ENCODE measurements around the gene PGA4. TPM values are rescaled to one million over a fixed set of nuclear protein-coding genes. Genes with fewer than 3 reads are reported as not detected.
A peak's percentile ranks its signal among the peaks of the same experiment; 100 is the strongest.

PGA4 gene
- total and polyA plus RNA-seq, 7 donors: 0.08 to 1.4 (median 0.57) TPM; not detected in 2

DNA sequence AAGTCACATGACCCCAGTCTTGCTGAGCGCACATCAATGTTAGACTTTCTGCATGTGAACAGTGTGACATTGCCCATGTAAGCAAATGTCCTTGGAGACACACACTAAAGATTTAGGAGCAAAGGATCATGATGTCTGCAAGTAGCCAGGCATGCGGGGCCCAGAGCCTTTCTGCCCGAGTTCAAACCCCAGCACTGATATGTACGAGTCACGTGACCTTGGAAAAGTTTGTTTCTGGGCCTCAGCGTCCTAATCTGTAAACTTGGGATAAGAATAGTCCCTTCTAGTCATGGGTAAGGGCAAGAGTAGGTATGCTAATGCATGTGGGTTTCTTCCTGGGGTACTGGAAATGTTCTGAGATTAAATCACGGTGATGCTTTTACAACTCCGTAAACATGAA is 35.6 kb upstream of the PGA4 start:
- 91 to 93% (median 92%) methylated on average over 8 of the region's 8 CpGs for WGBS, 3 donors
- Histone ChIP-seq H3K27ac (no peak overlapping the region), H3K4me3 (no peak overlapping the region), H3K36me3 (ENCODE audit: insufficient read depth in 1 of 2, low read depth in 1 of 2) (no peaks in the 10 kb centered on the region), H3K27me3 (ENCODE audit: insufficient read depth in 3 of 3, low read length in 2 of 3) (no peaks in the 10 kb centered on the region), H3K9me3 (no peaks in the 10 kb centered on the region), H3K4me1 (no peaks in the 10 kb centered on the region)
- intact Hi-C loops (cut with DNase I): loop anchor here (5.0 kb wide), 1 partner anchor 354 kb away; no protein-coding TSS in a partner anchor
- DNase-seq (no peak), ATAC-seq (no peak)
- TF ChIP-seq CTCF (IDR thresholded peaks at IDR 0.05): no peak

- no peak overlapping the region for H3K4me3 ChIP-seq
- DNase-seq (peak; percentile 69 to 72), ATAC-seq (peak; percentile 79 to 89 (median 84))
- no peaks in the 10 kb centered on the region for H3K9me3 ChIP-seq
- no peak overlapping the region for H3K27ac ChIP-seq
- no peaks in the 10 kb centered on the region for H3K4me1 ChIP-seq
- intact Hi-C loops (cut with DNase I): loop anchor here (1.0 to 5.0 kb wide), 2 partner anchors 58 to 355 kb away; no protein-coding TSS in a partner anchor
- WGBS, 3 donors: 45 to 47% (median 46%) methylated on average over 11 of the region's 11 CpGs
- peak; percentile 93 for TF ChIP-seq CTCF (IDR thresholded peaks at IDR 0.05)
- peaks cover 0 to 3% (median 0%) of the 10 kb centered on the region in 3 donors for H3K27me3 ChIP-seq (ENCODE audit: insufficient read depth in 3 of 3, low read length in 2 of 3)
- no peaks in the 10 kb centered on the region for H3K36me3 ChIP-seq (ENCODE audit: insufficient read depth in 1 of 2, low read depth in 1 of 2)
Measured at GRCh38 chr11:61187505-61188130, 34.5 kb upstream of the PGA4 start.

DNA sequence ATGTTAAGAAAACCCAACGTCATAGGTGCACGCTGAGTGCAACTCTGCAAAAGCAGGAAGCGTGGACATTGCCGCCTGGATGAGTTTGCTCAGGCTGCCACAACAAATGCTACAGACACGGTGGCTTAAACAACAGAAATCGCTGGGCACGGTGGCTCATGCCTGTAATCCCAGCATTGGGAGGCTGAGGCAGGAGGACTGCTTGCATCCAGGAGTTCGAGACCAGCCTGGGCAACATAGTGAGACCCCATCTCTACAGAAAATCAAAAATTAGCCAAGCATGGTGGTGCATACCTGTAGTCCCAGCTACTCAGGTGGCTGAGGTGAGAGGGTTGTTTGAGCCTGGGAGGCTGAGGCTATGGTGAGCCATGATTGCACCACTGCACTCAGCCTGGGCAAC is 32.2 kb upstream of the PGA4 start:
- Histone ChIP-seq H3K9me3 (no peaks in the 10 kb centered on the region), H3K4me1 (no peaks in the 10 kb centered on the region), H3K4me3 (no peak overlapping the region), H3K27me3 (ENCODE audit: insufficient read depth in 3 of 3, low read length in 2 of 3) (peaks cover 0 to 3% (median 0%) of the 10 kb centered on the region in 3 donors), H3K36me3 (ENCODE audit: insufficient read depth in 1 of 2, low read depth in 1 of 2) (no peaks in the 10 kb centered on the region), H3K27ac (no peak overlapping the region)
- 46 to 54% (median 48%) methylated on average over 8 of the region's 8 CpGs for WGBS, 3 donors
- DNase-seq: no peak
- ATAC-seq: no peak
- TF ChIP-seq CTCF (IDR thresholded peaks at IDR 0.05): no peak
- intact Hi-C loops (cut with DNase I): loop anchor here (5.0 to 10.0 kb wide), 2 partner anchors 65 to 358 kb away; no protein-coding TSS in a partner anchor

- ATAC-seq: no peak
Measured at GRCh38 chr11:61193596-61193995, 28.6 kb upstream of the PGA4 start.

More at GRCh38 chr11:61193596-61193995, 28.6 kb upstream of the PGA4 start:
- Histone ChIP-seq H3K4me3 (no peak overlapping the region), H3K4me1 (no peaks in the 10 kb centered on the region), H3K36me3 (ENCODE audit: insufficient read depth in 1 of 2, low read depth in 1 of 2) (no peaks in the 10 kb centered on the region), H3K27me3 (ENCODE audit: insufficient read depth in 3 of 3, low read length in 2 of 3) (peaks cover 0 to 25% (median 0%) of the 10 kb centered on the region in 3 donors), H3K27ac (no peak overlapping the region), H3K9me3 (no peaks in the 10 kb centered on the region)
- no peak for DNase-seq
- no peak for TF ChIP-seq CTCF (IDR thresholded peaks at IDR 0.05)
- 31% methylated on average over 8 to 12 of the region's 12 CpGs for WGBS, 3 donors
- intact Hi-C loops (cut with DNase I): loop anchor here in 1 of 2 donors (10.0 kb wide), 1 partner anchor 61 kb away; no protein-coding TSS in a partner anchor
